OCI-LY7 (cell line): ENCODE data around the gene C6orf52.

ENCODE experiments used
- EZH2phosphoT487 ChIP-seq: fragments of 200-600 bp; sonication (generic); IDR thresholded peaks from 2 replicates; pipeline ENCODE4 v1.6.1; 2018; ENCODE audit warnings: low read depth, borderline replicate concordance, mild to moderate bottlenecking, mixed run types, antibody characterized with exemption, low read length, moderate library complexity, mixed read lengths
- TF ChIP-seq, protein P1 (sequence below): fragments of 200-600 bp; sonication (generic); conservative IDR thresholded peaks from 2 replicates; pipeline ENCODE4 v1.5.1; 2014; ENCODE audit warnings: mild to moderate bottlenecking, antibody characterized with exemption, low read length, moderate library complexity, mixed read lengths

- TF ChIP-seq EZH2phosphoT487: no peak
- TF ChIP-seq, protein P1, sequence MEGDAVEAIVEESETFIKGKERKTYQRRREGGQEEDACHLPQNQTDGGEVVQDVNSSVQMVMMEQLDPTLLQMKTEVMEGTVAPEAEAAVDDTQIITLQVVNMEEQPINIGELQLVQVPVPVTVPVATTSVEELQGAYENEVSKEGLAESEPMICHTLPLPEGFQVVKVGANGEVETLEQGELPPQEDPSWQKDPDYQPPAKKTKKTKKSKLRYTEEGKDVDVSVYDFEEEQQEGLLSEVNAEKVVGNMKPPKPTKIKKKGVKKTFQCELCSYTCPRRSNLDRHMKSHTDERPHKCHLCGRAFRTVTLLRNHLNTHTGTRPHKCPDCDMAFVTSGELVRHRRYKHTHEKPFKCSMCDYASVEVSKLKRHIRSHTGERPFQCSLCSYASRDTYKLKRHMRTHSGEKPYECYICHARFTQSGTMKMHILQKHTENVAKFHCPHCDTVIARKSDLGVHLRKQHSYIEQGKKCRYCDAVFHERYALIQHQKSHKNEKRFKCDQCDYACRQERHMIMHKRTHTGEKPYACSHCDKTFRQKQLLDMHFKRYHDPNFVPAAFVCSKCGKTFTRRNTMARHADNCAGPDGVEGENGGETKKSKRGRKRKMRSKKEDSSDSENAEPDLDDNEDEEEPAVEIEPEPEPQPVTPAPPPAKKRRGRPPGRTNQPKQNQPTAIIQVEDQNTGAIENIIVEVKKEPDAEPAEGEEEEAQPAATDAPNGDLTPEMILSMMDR: no peak
Measured at GRCh38 chr6:10644225-10644624, 50.2 kb downstream of the C6orf52 start.
